A673 (cell line): ENCODE measurements around the gene RNF5. TPM values are rescaled to one million over a fixed set of nuclear protein-coding genes. Genes with fewer than 3 reads are reported as not detected.

Source experiments
- BruUV-seq: library from RNA; stranded (reverse); fragments of 400-500 nt; replicated peaks from 2 replicates; lab custom pipeline; 2021; lab: Mats Ljungman, UMichigan
- CTCF ChIA-PET: fragments of 300-600 bp; sonication (Branson Sonifier 250); formaldehyde crosslinking; loops from one replicate; lab custom pipeline; 2022; ENCODE audit warnings: antibody characterized with exemption; lab: Charles Lee
- POLR2A ChIA-PET: fragments of 300-600 bp; sonication (Branson Sonifier 250); formaldehyde crosslinking; loops from one replicate; lab custom pipeline; 2022; ENCODE audit warnings: antibody characterized with exemption; ENCODE audit not compliant: low non-redundant PET; lab: Charles Lee
- DNase-seq: peaks from one replicate; pipeline ENCODE4 v3.0.0-alpha.2; 2015; ENCODE audit warnings: low spot score
- H3K27ac ChIP-seq: fragments of 200-600 bp; sonication (generic); 2 replicates; pipeline ENCODE4 v1.5.1; 2016; ENCODE audit warnings: mixed run types, low read depth, mild to moderate bottlenecking, mixed read lengths, antibody characterized with exemption, low read length; ENCODE audit not compliant: poor library complexity, severe bottlenecking
- H3K27me3 ChIP-seq: fragments of 200-600 bp; sonication (generic); replicated peaks from 2 replicates; pipeline ENCODE4 v1.6.1; 2017; ENCODE audit warnings: mixed run types, low read depth, mild to moderate bottlenecking, mixed read lengths, antibody characterized with exemption, low read length; ENCODE audit not compliant: insufficient read depth, poor library complexity
- H3K36me3 ChIP-seq: fragments of 200-600 bp; sonication (generic); 2 replicates; pipeline ENCODE4 v1.6.1; 2016; ENCODE audit warnings: mixed run types, mild to moderate bottlenecking, mixed read lengths, antibody characterized with exemption, low read length; ENCODE audit not compliant: insufficient read depth, poor library complexity, severe bottlenecking
- H3K4me1 ChIP-seq: fragments of 200-600 bp; sonication (generic); 2 replicates; pipeline ENCODE4 v1.6.1; 2017; ENCODE audit warnings: mixed run types, mild to moderate bottlenecking, mixed read lengths, antibody characterized with exemption, low read length; ENCODE audit not compliant: insufficient read depth, poor library complexity, severe bottlenecking
- H3K4me3 ChIP-seq: fragments of 200-600 bp; sonication (generic); 2 replicates; pipeline ENCODE4 v1.5.1; 2016; ENCODE audit warnings: low read depth, mixed run types, mild to moderate bottlenecking, mixed read lengths, low read length; ENCODE audit not compliant: poor library complexity, severe bottlenecking
- H3K9me3 ChIP-seq: fragments of 200-600 bp; sonication (generic); 2 replicates; pipeline ENCODE4 v1.6.1; 2016; ENCODE audit warnings: mixed run types, low read depth, mild to moderate bottlenecking, mixed read lengths, antibody characterized with exemption, low read length; ENCODE audit not compliant: poor library complexity, severe bottlenecking
- CTCF ChIP-seq: fragments of 300-800, 200-600 bp; sonication (generic); conservative IDR thresholded peaks from 2 replicates; pipeline ENCODE4 v1.5.1; 2017; ENCODE audit warnings: low read depth, mild to moderate bottlenecking, antibody characterized with exemption, low read length, moderate library complexity, mixed read lengths
- EZH2 ChIP-seq: fragments of 200-600 bp; sonication (generic); IDR thresholded peaks from 2 replicates; pipeline ENCODE4 v1.6.1; 2017; ENCODE audit warnings: borderline replicate concordance, low read depth, mild to moderate bottlenecking, mixed read lengths, antibody characterized with exemption, low read length; ENCODE audit not compliant: poor library complexity, severe bottlenecking
- intact Hi-C: fragments of 100-400 bp; cut with micrococcal nuclease; formaldehyde crosslinking; loops from one replicate; pipeline ENCODE4 v1.10.0; 2022; ENCODE audit not compliant: unreplicated experiment
- total RNA-seq: library from RNA; stranded (reverse); gene quantifications from 2 replicates; pipeline ENCODE4 v1.2.3, GENCODE V29; 2021

RNF5 gene
- total RNA-seq, 1 experiment from 2014 or later = 62.9 TPM

DNA sequence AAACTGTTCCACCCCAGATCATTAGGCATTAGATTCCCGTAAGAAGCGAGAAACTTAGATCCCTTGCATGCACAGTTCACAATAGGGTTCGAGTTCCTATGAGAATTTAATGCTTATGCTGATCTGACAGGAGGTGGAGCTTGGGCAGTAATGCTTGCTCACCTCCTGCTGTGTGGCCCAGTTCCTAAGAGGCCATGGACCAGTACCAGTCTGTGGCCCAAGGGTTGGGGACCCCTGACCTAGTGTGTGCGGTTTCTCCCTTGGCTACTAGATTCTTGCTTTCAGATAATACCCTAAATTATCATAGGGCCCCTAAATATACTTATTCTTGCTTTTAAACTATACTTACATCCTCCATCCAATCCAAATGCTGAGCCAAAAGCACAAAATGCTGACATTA is 16.2 kb downstream of the RNF5 start:
- intact Hi-C loops = loop anchor here (2.0 kb wide), 1 partner anchor 66 kb away; the partner anchor contains the start of gene ATF6B
- Histone ChIP-seq H3K9me3 (no peaks in the 10 kb centered on the region), H3K36me3 (no peaks in the 10 kb centered on the region), H3K27me3 (no peaks in the 10 kb centered on the region), H3K4me3 (no peak overlapping the region), H3K4me1 (peaks cover 44% of the 10 kb centered on the region), H3K27ac (peak overlapping the region; percentile 99)
- no TSS peak for BruUV-seq
- ChIA-PET POLR2A (no interaction called here), CTCF (no interaction called here)
- no peak for DNase-seq
- TF ChIP-seq CTCF (no peak), EZH2 (no peak)

GRCh38 chr6:32194825-32195651 is 16.8 kb downstream of the RNF5 start:
- peak overlapping the region; percentile 99 for H3K27ac ChIP-seq
- H3K27me3 ChIP-seq = no peaks in the 10 kb centered on the region
- peak; percentile 76 for DNase-seq
- H3K9me3 ChIP-seq = no peaks in the 10 kb centered on the region
- peaks cover 44% of the 10 kb centered on the region for H3K4me1 ChIP-seq
- TSS peak; percentile 89 for BruUV-seq
- no peak for TF ChIP-seq EZH2
- TF ChIP-seq CTCF = peak; percentile 60
- no peaks in the 10 kb centered on the region for H3K36me3 ChIP-seq
- intact Hi-C loops = loop anchor here (1.0 to 2.0 kb wide), 2 partner anchors 66 to 76 kb away; partner anchors contain the start of gene ATF6B
- POLR2A ChIA-PET = interaction anchor here (0.5 to 1.0 kb wide), 3 partner anchors 66 to 777 kb away, joined by 3 to 4 read pairs (median 4); no protein-coding TSS in a partner anchor
- peak overlapping the region; percentile 64 for H3K4me3 ChIP-seq
- CTCF ChIA-PET = interaction anchor here (0.6 to 1.0 kb wide), 3 partner anchors 17 to 174 kb away, joined by 3 to 4 read pairs (median 4); partner anchors contain the start of gene EGFL8

- Histone ChIP-seq H3K4me3 (peak overlapping the region; percentile 64), H3K4me1 (peaks cover 41% of the 10 kb centered on the region), H3K27me3 (no peaks in the 10 kb centered on the region), H3K36me3 (no peaks in the 10 kb centered on the region), H3K9me3 (no peaks in the 10 kb centered on the region), H3K27ac (peak overlapping the region; percentile 99)
- CTCF ChIA-PET = interaction anchor here (0.6 to 1.0 kb wide), 4 partner anchors 18 to 174 kb away, joined by 3 to 4 read pairs (median 4); partner anchors contain the start of gene EGFL8
- intact Hi-C loops = loop anchor here (1.0 to 2.0 kb wide), 2 partner anchors 67 to 76 kb away; partner anchors contain the start of gene ATF6B
- no TSS peak for BruUV-seq
- POLR2A ChIA-PET = interaction anchor here (0.5 to 1.0 kb wide), 4 partner anchors 60 to 776 kb away, joined by 3 to 4 read pairs (median 4); no protein-coding TSS in a partner anchor
- peak; percentile 100 for DNase-seq
- no peak for TF ChIP-seq EZH2
- TF ChIP-seq CTCF = peak; percentile 12; the same call in 1 of the 2 replicates
Observed at GRCh38 chr6:32195652-32195901, 17.4 kb downstream of the RNF5 start.
